Activated CD4-positive, alpha-beta T cell treated with anti-CD3 and anti-CD28 coated beads, Interleukin-2, Interleukin-4, amounts not matched to agents 100 ng/mL and 50 ng/mL, durations not matched to agents 16 hours and 8 hours (primary cell): ENCODE results near the gene DZIP1L.

Experiments used
- DNase-seq: peaks from one replicate; pipeline ENCODE4 v3.0.0-alpha.2; 2020; ENCODE audit warnings: low spot score

The DZIP1L gene

DNA sequence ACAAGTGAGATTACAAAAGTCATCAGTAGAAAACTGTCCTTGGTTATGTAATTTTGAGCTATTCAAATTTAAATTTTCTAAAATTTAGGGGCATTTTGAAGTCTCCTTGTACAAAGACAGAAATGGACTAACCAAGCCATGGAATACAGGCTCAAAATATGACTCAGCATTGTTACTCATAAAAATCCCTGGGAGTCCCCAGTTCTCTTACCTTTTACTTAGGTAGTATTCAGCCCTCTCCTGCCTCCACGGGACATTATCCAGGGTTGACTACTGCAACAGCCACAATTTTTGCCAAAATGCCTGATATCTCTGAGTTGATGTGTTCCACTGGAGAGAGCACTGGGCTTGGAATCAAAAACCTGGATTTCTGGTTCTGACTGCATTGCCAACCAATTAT lies 80.5 kb downstream of the DZIP1L start:
- no peak for DNase-seq

GRCh38 chr3:138033202-138033691 lies 82.2 kb downstream of the DZIP1L start:
- no peak for DNase-seq

GRCh38 chr3:138032567-138032966 lies 82.8 kb downstream of the DZIP1L start:
- DNase-seq, result no peak

DNA sequence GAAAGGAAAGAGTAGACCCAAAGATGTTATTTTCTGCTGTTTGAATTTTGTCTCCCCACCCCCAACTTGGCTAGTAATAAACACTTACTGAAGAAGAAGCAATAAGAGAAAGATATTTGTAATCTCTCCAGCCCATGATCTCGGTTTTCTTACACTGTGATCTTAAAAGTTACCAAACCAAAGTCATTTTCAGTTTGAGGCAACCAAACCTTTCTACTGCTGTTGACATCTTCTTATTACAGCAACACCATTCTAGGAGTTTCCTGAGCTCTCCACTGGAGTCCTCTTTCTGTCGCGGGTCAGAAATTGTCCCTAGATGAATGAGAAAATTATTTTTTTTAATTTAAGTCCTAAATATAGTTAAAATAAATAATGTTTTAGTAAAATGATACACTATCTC lies 83.9 kb downstream of the DZIP1L start:
- no peak for DNase-seq

- no peak for DNase-seq
Observed at GRCh38 chr3:138030734-138031280, 84.6 kb downstream of the DZIP1L start.

GRCh38 chr3:138027821-138028220 lies 87.6 kb downstream of the DZIP1L start:
- DNase-seq, result no peak

DNA sequence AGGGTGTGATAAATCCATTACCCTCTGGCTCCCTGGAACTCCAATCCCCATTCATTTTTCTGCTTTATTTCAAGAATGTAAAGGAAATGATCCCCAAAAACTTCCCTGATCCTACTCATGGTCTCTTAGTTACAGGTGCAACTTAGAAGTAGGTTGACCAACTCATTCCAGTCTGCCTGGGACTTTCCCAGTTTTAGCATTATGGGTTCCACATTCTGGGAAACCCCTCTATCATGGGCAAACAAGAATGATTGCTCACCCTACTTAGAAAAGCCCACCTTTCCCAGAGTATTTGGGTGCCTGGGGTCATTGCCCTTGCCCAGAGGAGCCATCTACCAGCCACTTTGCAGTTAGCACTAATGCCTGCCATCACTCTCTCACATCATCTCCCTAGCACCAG lies 89.9 kb downstream of the DZIP1L start:
- DNase-seq, result no peak

DNA sequence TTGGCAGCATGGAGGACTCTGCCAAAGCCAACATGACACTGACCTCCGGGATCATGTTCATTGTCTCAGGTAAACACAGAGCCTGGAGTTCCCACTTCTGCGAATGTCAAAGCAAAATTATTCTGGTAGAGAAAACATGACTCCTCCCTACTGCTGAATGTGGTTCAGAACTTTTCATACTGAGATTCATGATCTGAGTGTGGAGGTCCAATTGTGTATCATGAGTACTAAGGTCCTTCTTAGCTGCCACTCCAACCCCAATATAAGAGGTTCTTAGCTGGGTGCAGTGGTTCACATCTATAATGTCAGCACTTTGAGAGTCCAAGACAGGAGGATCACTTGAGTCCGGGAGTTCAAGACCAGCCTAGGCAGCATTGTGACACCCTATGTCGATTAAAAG lies 91.7 kb downstream of the DZIP1L start:
- DNase-seq, result peak; percentile 2

DNA sequence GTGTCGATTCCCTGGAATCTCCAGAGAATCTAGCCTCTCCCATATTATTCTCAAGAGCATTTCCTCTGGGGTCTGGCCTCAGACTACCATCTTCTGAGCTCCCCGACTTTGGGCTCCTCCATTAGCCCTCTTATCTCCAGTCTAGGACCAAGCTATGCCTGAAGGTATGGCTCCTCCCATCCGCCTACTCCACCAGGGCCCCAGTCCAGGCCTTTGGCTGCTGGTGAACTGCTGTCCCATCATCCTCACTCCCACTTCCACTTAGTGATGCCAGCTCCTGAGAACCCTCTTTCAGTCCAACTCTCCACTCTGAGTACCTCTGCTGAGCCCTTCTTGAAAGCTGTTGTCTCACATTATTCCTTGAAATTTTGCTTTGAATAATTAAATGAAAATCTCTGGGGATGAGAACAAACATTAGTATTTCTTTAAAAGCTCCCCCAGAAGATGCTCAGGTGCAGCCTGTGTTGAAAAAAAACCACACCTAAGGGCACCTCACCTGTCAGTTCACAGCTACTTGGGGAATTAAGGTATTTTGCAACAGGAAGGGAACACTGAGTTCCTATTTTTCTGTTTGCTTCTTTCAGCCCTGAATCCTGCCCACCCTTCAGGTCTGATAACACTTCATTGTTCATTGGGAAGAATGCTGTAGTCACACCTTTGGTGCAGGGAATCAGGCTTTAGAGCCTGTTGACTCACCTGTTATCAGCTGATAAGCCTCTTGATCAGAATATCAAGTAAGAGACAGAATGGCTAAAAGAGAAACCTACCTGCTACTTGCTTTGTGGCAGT lies 95.9 kb downstream of the DZIP1L start:
- DNase-seq, result no peak

DNA sequence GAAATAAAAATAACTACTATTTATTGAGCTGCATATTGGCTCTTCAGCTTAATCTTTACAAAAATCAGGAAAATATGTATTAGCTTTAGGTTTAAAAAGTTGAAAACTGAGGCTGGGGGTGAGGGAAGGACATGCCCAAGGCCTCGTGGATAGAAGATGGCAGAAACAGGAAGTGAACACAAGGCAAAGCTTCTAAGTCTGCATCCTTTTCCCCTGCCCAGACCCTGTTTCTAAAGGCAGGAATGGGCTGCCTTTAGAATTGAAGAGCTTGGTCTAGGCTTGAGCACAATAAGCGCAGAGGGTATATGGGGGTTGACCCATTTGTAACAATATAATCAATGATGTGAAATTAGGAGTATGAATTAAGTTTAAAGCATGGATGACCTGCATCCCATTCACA lies 99.3 kb downstream of the DZIP1L start:
- no peak for DNase-seq

DNA sequence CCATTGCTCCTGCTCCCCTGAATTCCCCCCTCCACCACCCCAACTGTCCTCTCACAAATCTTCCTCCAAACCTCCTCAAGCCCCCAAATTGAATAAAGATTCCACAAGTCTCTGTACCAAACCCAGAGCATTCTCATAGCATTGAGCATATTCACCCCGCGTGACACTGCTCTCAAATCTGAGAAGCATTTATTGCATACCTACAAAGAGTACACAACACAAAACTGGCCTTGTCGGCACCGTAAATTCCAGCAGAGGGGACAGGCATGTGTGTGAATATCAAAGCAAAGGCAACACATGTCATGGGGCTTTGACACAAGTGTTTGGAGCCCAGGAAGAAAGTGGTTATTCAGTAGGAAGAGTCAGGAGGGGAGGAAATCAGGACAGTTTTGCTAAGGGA lies 102.9 kb downstream of the DZIP1L start:
- DNase-seq, result no peak
